ENCODE data around the gene SYT9. TPM values are rescaled to one million over a fixed set of nuclear protein-coding genes. Genes with fewer than 3 reads are reported as not detected.

SYT9 gene
- total and polyA plus RNA-seq, 2 experiments from 2014 or later: not detected

GRCh38 chr11:7430496-7430895, 178.8 kb downstream of the SYT9 start:
- no peak for TF ChIP-seq EZH2phosphoT487 (IDR thresholded peaks at IDR 0.05; ENCODE audit: insufficient read depth, low read depth)
- no peak for TF ChIP-seq EZH2 (IDR thresholded peaks at IDR 0.05; ENCODE audit: insufficient read depth, poor library complexity, severe bottlenecking)
- no peak overlapping the region for H3K27ac ChIP-seq
- no peaks in the 10 kb centered on the region for H3K9me3 ChIP-seq (ENCODE audit: low read depth)
- no peaks in the 10 kb centered on the region for H3K4me1 ChIP-seq (ENCODE audit: insufficient read depth)
- H3F3A ChIP-seq (ENCODE audit: insufficient read depth): no peaks in the 10 kb centered on the region
- no peak overlapping the region for H3K4me3 ChIP-seq
- H3K9ac ChIP-seq: no peak overlapping the region
- H2AFZ ChIP-seq: no peak overlapping the region
- no peak for DNase-seq
- WGBS, 2 experiments (ENCODE audit: low coverage in 1 of 2, low lambda C conversion rate in 2 of 2, missing lambda C conversion rate in 2 of 2): 79 to 87% methylated on average over 2 of the region's 2 CpGs
- H4K20me1 ChIP-seq (ENCODE audit: insufficient read depth): no peaks in the 10 kb centered on the region
- H3K36me3 ChIP-seq (ENCODE audit: low read depth): no peaks in the 10 kb centered on the region
- no peak overlapping the region for H3K4me2 ChIP-seq (ENCODE audit: unreplicated experiment)
- H3K27me3 ChIP-seq (replicated peaks; ENCODE audit: insufficient read depth): peaks cover 10% of the 10 kb centered on the region; the same call in 1 of the 2 replicates
- in situ Hi-C loops (cut with MboI): no loop called here
- no peaks in the 10 kb centered on the region for H3K9me2 ChIP-seq (ENCODE audit: insufficient read depth)
- H3K79me2 ChIP-seq (ENCODE audit: insufficient read depth): no peaks in the 10 kb centered on the region

DNA sequence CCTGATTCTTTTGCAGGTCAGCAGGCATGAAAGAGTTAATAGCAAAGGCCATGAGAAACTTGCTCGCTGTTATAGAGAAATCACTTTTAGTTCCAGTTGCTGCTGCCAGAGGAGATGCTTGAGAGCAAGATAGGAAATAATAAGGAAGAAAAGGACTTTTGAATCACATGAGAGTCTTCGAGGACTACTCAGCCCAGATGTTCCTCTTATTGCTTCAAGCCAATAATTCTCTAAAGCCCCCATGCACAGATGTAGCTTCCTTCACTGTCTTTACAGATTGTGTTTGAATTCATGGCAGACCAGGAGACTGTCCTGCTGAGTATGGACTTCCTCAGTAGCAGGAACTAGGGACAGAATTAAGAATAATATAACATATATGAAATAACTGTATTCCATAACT, 183.5 kb downstream of the SYT9 start:
- 51 to 61% methylated on average over 2 of the region's 2 CpGs for WGBS, 2 experiments (ENCODE audit: low coverage in 1 of 2, low lambda C conversion rate in 2 of 2, missing lambda C conversion rate in 2 of 2)
- Histone ChIP-seq H3K27ac (no peak overlapping the region), H4K20me1 (ENCODE audit: insufficient read depth) (no peaks in the 10 kb centered on the region), H3F3A (ENCODE audit: insufficient read depth) (0 out of 2 replicates have a peak, but pooled peaks cover 5% of the 10 kb centered on the region), H3K9me3 (ENCODE audit: low read depth) (no peaks in the 10 kb centered on the region), H3K4me2 (ENCODE audit: unreplicated experiment) (no peak overlapping the region), H3K27me3 (replicated peaks; ENCODE audit: insufficient read depth) (no peaks in the 10 kb centered on the region), H3K79me2 (ENCODE audit: insufficient read depth) (no peaks in the 10 kb centered on the region), H2AFZ (no peak overlapping the region), H3K9ac (no peak overlapping the region), H3K36me3 (ENCODE audit: low read depth) (no peaks in the 10 kb centered on the region), H3K4me1 (ENCODE audit: insufficient read depth) (peaks cover 17% of the 10 kb centered on the region; the same call in 1 of the 2 replicates), H3K9me2 (ENCODE audit: insufficient read depth) (no peaks in the 10 kb centered on the region), H3K4me3 (no peak overlapping the region)
- in situ Hi-C loops (cut with MboI): no loop called here
- TF ChIP-seq EZH2phosphoT487 (IDR thresholded peaks at IDR 0.05; ENCODE audit: insufficient read depth, low read depth) (no peak), EZH2 (IDR thresholded peaks at IDR 0.05; ENCODE audit: insufficient read depth, poor library complexity, severe bottlenecking) (no peak)
- DNase-seq: no peak

DNA sequence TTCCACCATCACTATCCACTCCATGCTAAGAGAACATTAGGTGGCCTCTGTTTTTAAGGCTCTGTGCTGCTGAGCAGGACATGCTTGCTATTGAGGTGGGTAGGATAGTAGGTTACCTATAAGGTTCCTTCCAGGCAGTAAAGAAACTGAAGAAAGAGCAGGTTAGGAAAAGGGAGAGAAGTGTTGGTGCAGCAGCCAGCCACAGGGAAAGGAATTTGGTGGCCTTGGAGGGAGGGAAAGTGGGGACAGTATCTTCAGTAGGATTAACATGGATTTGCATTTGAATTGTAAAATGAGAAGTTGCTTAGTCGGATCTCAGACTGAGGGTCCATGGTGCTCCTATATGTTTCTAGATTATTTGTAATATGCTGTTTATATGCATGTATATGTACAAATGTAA, 184.4 kb downstream of the SYT9 start:
- DNase-seq: no peak
- Histone ChIP-seq H3K4me2 (ENCODE audit: unreplicated experiment) (no peak overlapping the region), H3K4me3 (no peak overlapping the region), H3K36me3 (ENCODE audit: low read depth) (no peaks in the 10 kb centered on the region), H3K9ac (no peak overlapping the region), H3K9me3 (ENCODE audit: low read depth) (no peaks in the 10 kb centered on the region), H3K27ac (no peak overlapping the region), H4K20me1 (ENCODE audit: insufficient read depth) (no peaks in the 10 kb centered on the region), H3K27me3 (replicated peaks; ENCODE audit: insufficient read depth) (no peaks in the 10 kb centered on the region), H2AFZ (no peak overlapping the region), H3K79me2 (ENCODE audit: insufficient read depth) (no peaks in the 10 kb centered on the region), H3F3A (ENCODE audit: insufficient read depth) (0 out of 2 replicates have a peak, but pooled peaks cover 5% of the 10 kb centered on the region), H3K9me2 (ENCODE audit: insufficient read depth) (no peaks in the 10 kb centered on the region), H3K4me1 (ENCODE audit: insufficient read depth) (peaks cover 17% of the 10 kb centered on the region; the same call in 1 of the 2 replicates)
- in situ Hi-C loops (cut with MboI): no loop called here
- 91 to 94% methylated on average over 1 of the region's 1 CpG for WGBS, 2 experiments (ENCODE audit: low coverage in 1 of 2, low lambda C conversion rate in 2 of 2, missing lambda C conversion rate in 2 of 2)
- TF ChIP-seq EZH2phosphoT487 (IDR thresholded peaks at IDR 0.05; ENCODE audit: insufficient read depth, low read depth): no peak
- no peak for TF ChIP-seq EZH2 (IDR thresholded peaks at IDR 0.05; ENCODE audit: insufficient read depth, poor library complexity, severe bottlenecking)

DNA sequence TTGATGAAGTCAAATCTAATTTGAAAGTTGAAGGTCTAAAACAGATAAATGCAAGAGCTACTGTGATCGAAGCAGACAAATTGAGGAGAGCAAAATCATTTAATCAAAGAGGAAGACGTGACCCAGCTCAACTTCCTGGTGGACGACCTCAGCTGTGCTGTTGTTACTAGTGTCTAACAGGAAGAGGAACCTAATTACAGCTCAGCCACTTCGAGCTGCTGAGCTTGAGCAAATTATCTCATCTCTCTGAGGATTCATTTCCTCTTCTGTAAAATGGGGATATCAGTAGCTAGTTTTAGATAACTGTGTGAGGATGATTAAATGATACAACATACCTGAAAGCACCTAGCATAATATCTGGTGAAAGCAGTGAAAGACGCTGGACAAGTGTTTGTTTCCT, 185.0 kb downstream of the SYT9 start:
- Histone ChIP-seq H3K9me3 (ENCODE audit: low read depth) (no peaks in the 10 kb centered on the region), H2AFZ (no peak overlapping the region), H3K9ac (no peak overlapping the region), H4K20me1 (ENCODE audit: insufficient read depth) (no peaks in the 10 kb centered on the region), H3F3A (ENCODE audit: insufficient read depth) (0 out of 2 replicates have a peak, but pooled peaks cover 5% of the 10 kb centered on the region), H3K36me3 (ENCODE audit: low read depth) (no peaks in the 10 kb centered on the region), H3K4me3 (no peak overlapping the region), H3K4me1 (ENCODE audit: insufficient read depth) (peaks cover 17% of the 10 kb centered on the region; the same call in 1 of the 2 replicates), H3K4me2 (ENCODE audit: unreplicated experiment) (no peak overlapping the region), H3K79me2 (ENCODE audit: insufficient read depth) (no peaks in the 10 kb centered on the region), H3K27me3 (replicated peaks; ENCODE audit: insufficient read depth) (no peaks in the 10 kb centered on the region), H3K27ac (no peak overlapping the region), H3K9me2 (ENCODE audit: insufficient read depth) (no peaks in the 10 kb centered on the region)
- DNase-seq: no peak
- in situ Hi-C loops (cut with MboI): no loop called here
- TF ChIP-seq EZH2 (IDR thresholded peaks at IDR 0.05; ENCODE audit: insufficient read depth, poor library complexity, severe bottlenecking) (no peak), EZH2phosphoT487 (IDR thresholded peaks at IDR 0.05; ENCODE audit: insufficient read depth, low read depth) (no peak)
- WGBS, 2 experiments (ENCODE audit: low coverage in 1 of 2, low lambda C conversion rate in 2 of 2, missing lambda C conversion rate in 2 of 2): 40 to 51% methylated on average over 5 of the region's 5 CpGs

GRCh38 chr11:7437696-7438095, 186.0 kb downstream of the SYT9 start:
- no peaks in the 10 kb centered on the region for H3K27me3 ChIP-seq (replicated peaks; ENCODE audit: insufficient read depth)
- no peak overlapping the region for H3K27ac ChIP-seq
- peak; percentile 80 for DNase-seq
- H3K79me2 ChIP-seq (ENCODE audit: insufficient read depth): no peaks in the 10 kb centered on the region
- WGBS, 2 experiments (ENCODE audit: low coverage in 1 of 2, low lambda C conversion rate in 2 of 2, missing lambda C conversion rate in 2 of 2): 31 to 38% methylated on average over 3 of the region's 3 CpGs
- H3K4me1 ChIP-seq (ENCODE audit: insufficient read depth): peaks cover 17% of the 10 kb centered on the region; the same call in 1 of the 2 replicates
- H2AFZ ChIP-seq: no peak overlapping the region
- in situ Hi-C loops (cut with MboI): no loop called here
- H3K9ac ChIP-seq: no peak overlapping the region
- no peak overlapping the region for H3K4me2 ChIP-seq (ENCODE audit: unreplicated experiment)
- H3K9me2 ChIP-seq (ENCODE audit: insufficient read depth): no peaks in the 10 kb centered on the region
- TF ChIP-seq EZH2phosphoT487 (IDR thresholded peaks at IDR 0.05; ENCODE audit: insufficient read depth, low read depth): 0 out of 2 replicates have a peak, but pooled peaks have one; percentile 49
- no peak for TF ChIP-seq EZH2 (IDR thresholded peaks at IDR 0.05; ENCODE audit: insufficient read depth, poor library complexity, severe bottlenecking)
- no peaks in the 10 kb centered on the region for H4K20me1 ChIP-seq (ENCODE audit: insufficient read depth)
- H3K4me3 ChIP-seq: no peak overlapping the region
- no peaks in the 10 kb centered on the region for H3K36me3 ChIP-seq (ENCODE audit: low read depth)
- no peaks in the 10 kb centered on the region for H3K9me3 ChIP-seq (ENCODE audit: low read depth)
- 0 out of 2 replicates have a peak, but pooled peaks cover 5% of the 10 kb centered on the region for H3F3A ChIP-seq (ENCODE audit: insufficient read depth)
